Keratinocyte (primary cell): ENCODE data around the gene FAM3B.

Experiments used
- CTCF ChIP-seq, 3 experiments: IDR thresholded peaks in 1 of 3; conservative IDR thresholded peaks in 1 of 3; optimal IDR thresholded peaks in 1 of 3; 2 replicates in 2 of 3; 3 replicates in 1 of 3; pipeline versions ENCODE3 to v1.5.1; 2011; ENCODE audit warnings: low read length in 3 of 3, mild to moderate bottlenecking in 3 of 3, moderate library complexity in 2 of 3, control low read depth in 1 of 3, inconsistent platforms in 1 of 3; ENCODE audit not compliant: insufficient read depth in 2 of 3; ENCODE audit errors: extremely low read depth in 1 of 3
- EZH2 ChIP-seq: IDR thresholded peaks from one replicate; pipeline ENCODE4 v1.6.1; 2012; ENCODE audit warnings: inconsistent platforms, mild to moderate bottlenecking, low read length, moderate library complexity

DNA sequence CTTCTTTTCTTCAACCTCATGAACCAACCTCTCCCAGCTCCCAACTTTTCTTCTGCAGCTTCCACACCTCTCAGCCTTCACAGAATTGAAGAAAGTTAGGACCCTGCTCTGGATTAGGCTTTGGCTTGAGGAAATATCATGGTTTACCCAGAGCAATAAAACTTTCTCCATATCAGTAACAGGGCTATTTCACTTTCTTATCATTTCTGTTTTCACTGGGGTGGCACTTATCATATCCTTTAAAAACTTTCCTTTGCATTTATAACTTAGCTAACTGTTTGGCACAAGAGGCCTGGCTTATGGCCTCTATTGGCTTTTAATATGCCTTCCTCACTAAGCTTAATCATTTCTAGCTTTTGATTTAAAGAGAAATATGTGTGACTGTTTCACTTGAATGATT lies 9.4 kb upstream of the FAM3B start:
- TF ChIP-seq CTCF (optimal IDR thresholded peaks at IDR 0.05 in 1 of 3, IDR thresholded peaks at IDR 0.05 in 1 of 3, conservative IDR thresholded peaks at IDR 0.05 in 1 of 3; ENCODE audit: extremely low read depth in 1 of 3, insufficient read depth in 2 of 3, low read length in 3 of 3) (no peak), EZH2 (no peak)
